ENCODE measurements around the gene TEX12. TPM values are rescaled to one million over a fixed set of nuclear protein-coding genes. Genes with fewer than 3 reads are reported as not detected.

The TEX12 gene
- total and polyA plus RNA-seq, 2 of the 4 experiments (the other 2 are of a cell fraction), result 0.12 TPM; not detected in 1

Small RNA genes within 50 kb of the gene (microRNA-seq; reads per million reads assigned to microRNA genes)
- not detected for gene MRPS36P4 (ENCODE audit: insufficient read depth, insufficient read length)

Small RNA genes within 50 kb of the gene (small RNA-seq; reads per million reads assigned to genes)
- 0 reads per million in 5 experiments for gene MRPS36P4

Other genes with a start within 250 kb of the TEX12 start
- gene C11orf52, start 248.5 kb upstream of the TEX12 start, total RNA-seq (2012; rRNA removed), result 0.28 and 0.90 TPM in 2 replicates
- 1.0 and 1.1 TPM in 2 replicates for gene C11orf52, start 248.5 kb upstream of the TEX12 start, polyA plus RNA-seq (2012; rRNA removed)
- 10.4 and 11.1 TPM in 2 replicates for gene DIXDC1, start 230.0 kb upstream of the TEX12 start, total RNA-seq (2012; rRNA removed)
- gene DIXDC1, start 230.0 kb upstream of the TEX12 start, polyA plus RNA-seq (2012; rRNA removed), result 5.3 and 5.9 TPM in 2 replicates
- 27.2 and 33.1 TPM in 2 replicates for gene DLAT, start 142.0 kb upstream of the TEX12 start, total RNA-seq (2012; rRNA removed)
- gene DLAT, start 142.0 kb upstream of the TEX12 start, polyA plus RNA-seq (2012; rRNA removed), result 15.3 and 15.5 TPM in 2 replicates
- gene PIH1D2, start 93.4 kb upstream of the TEX12 start, total RNA-seq (2012; rRNA removed), result 1.1 and 2.2 TPM in 2 replicates
- gene PIH1D2, start 93.4 kb upstream of the TEX12 start, polyA plus RNA-seq (2012; rRNA removed), result 0.89 and 1.1 TPM in 2 replicates
- 17.2 and 24.4 TPM in 2 replicates for gene NKAPD1, start 93.1 kb upstream of the TEX12 start, total RNA-seq (2012; rRNA removed)
- 7.1 and 8.4 TPM in 2 replicates for gene NKAPD1, start 93.1 kb upstream of the TEX12 start, polyA plus RNA-seq (2012; rRNA removed)
- gene TIMM8B, start 80.6 kb upstream of the TEX12 start, total RNA-seq (2012; rRNA removed), result 35.5 and 48.9 TPM in 2 replicates
- 103 and 119 TPM in 2 replicates for gene TIMM8B, start 80.6 kb upstream of the TEX12 start, polyA plus RNA-seq (2012; rRNA removed)
- 83.2 and 130 TPM in 2 replicates for gene SDHD, start 80.5 kb upstream of the TEX12 start, total RNA-seq (2012; rRNA removed)
- 165 and 166 TPM in 2 replicates for gene SDHD, start 80.5 kb upstream of the TEX12 start, polyA plus RNA-seq (2012; rRNA removed)
- 0.54 and 0.83 TPM in 2 replicates for gene IL18, start 3.3 kb upstream of the TEX12 start, total RNA-seq (2012; rRNA removed)
- 0.89 and 0.96 TPM in 2 replicates for gene IL18, start 3.3 kb upstream of the TEX12 start, polyA plus RNA-seq (2012; rRNA removed)
- gene BCO2, start 8.1 kb downstream of the TEX12 start, total RNA-seq (2012; rRNA removed), result 0.18 and 0.83 TPM in 2 replicates
- gene BCO2, start 8.1 kb downstream of the TEX12 start, polyA plus RNA-seq (2012; rRNA removed), result 0.20 and 0.68 TPM in 2 replicates
- 21.0 and 63.6 TPM in 2 replicates for gene PTS, start 59.1 kb downstream of the TEX12 start, total RNA-seq (2012; rRNA removed)
- 50.7 and 51.8 TPM in 2 replicates for gene PTS, start 59.1 kb downstream of the TEX12 start, polyA plus RNA-seq (2012; rRNA removed)
- not detected in 2 replicates for gene PLET1, start 93.5 kb downstream of the TEX12 start, total RNA-seq (2012; rRNA removed)
- not detected in 2 replicates for gene PLET1, start 93.5 kb downstream of the TEX12 start, polyA plus RNA-seq (2012; rRNA removed)

Data from IMR-90 (cell line).